ES-I3 (cell line): ENCODE measurements around the gene TTYH1.

Experiments
- H3K36me3 ChIP-seq: 2 replicates; pipeline ENCODE4 v1.6.1; 2013; ENCODE audit warnings: mild to moderate bottlenecking, low read length, control low read depth, moderate library complexity; ENCODE audit not compliant: insufficient read depth
- H3K4me1 ChIP-seq: 2 replicates; pipeline ENCODE4 v1.6.1; 2013; ENCODE audit warnings: mild to moderate bottlenecking, control low read depth, low read length; ENCODE audit not compliant: insufficient read depth
- H3K9ac ChIP-seq: 2 replicates; pipeline ENCODE4 v1.6.1; 2013; ENCODE audit warnings: low read depth, mild to moderate bottlenecking, low read length, moderate library complexity
- H3K9me3 ChIP-seq: 2 replicates; pipeline ENCODE4 v1.6.1; 2013; ENCODE audit warnings: mild to moderate bottlenecking, low read length, moderate library complexity; ENCODE audit not compliant: control insufficient read depth, insufficient read depth

The TTYH1 gene

GRCh38 chr19:54424660-54425381 is 9.6 kb downstream of the TTYH1 start:
- H3K4me1 ChIP-seq: peaks cover 10% of the 10 kb centered on the region
- no peaks in the 10 kb centered on the region for H3K36me3 ChIP-seq

GRCh38 chr19:54425382-54425723 is 10.1 kb downstream of the TTYH1 start:
- no peaks in the 10 kb centered on the region for H3K36me3 ChIP-seq
- H3K4me1 ChIP-seq: peaks cover 10% of the 10 kb centered on the region
- no peaks in the 10 kb centered on the region for H3K9me3 ChIP-seq
- H3K9ac ChIP-seq: no peak overlapping the region

More at GRCh38 chr19:54424660-54425381, 9.6 kb downstream of the TTYH1 start:
- Histone ChIP-seq H3K9ac (no peak overlapping the region), H3K9me3 (no peaks in the 10 kb centered on the region)

- H3K4me1 ChIP-seq: peaks cover 7% of the 10 kb centered on the region
- no peaks in the 10 kb centered on the region for H3K9me3 ChIP-seq
- H3K36me3 ChIP-seq: no peaks in the 10 kb centered on the region
- H3K9ac ChIP-seq: no peak overlapping the region
Observed at GRCh38 chr19:54426291-54426931, 11.1 kb downstream of the TTYH1 start.

GRCh38 chr19:54427586-54427985 is 12.3 kb downstream of the TTYH1 start:
- Histone ChIP-seq H3K9ac (no peak overlapping the region), H3K36me3 (no peaks in the 10 kb centered on the region), H3K9me3 (no peaks in the 10 kb centered on the region), H3K4me1 (no peaks in the 10 kb centered on the region; the same call in 1 of the 2 replicates)

GRCh38 chr19:54428323-54429175 is 13.3 kb downstream of the TTYH1 start:
- Histone ChIP-seq H3K4me1 (no peaks in the 10 kb centered on the region; the same call in 1 of the 2 replicates), H3K9me3 (no peaks in the 10 kb centered on the region), H3K36me3 (no peaks in the 10 kb centered on the region), H3K9ac (no peak overlapping the region)

- Histone ChIP-seq H3K9me3 (no peaks in the 10 kb centered on the region), H3K9ac (no peak overlapping the region), H3K4me1 (no peaks in the 10 kb centered on the region; the same call in 1 of the 2 replicates), H3K36me3 (no peaks in the 10 kb centered on the region)
Observed at GRCh38 chr19:54429176-54429495, 13.9 kb downstream of the TTYH1 start.

- no peaks in the 10 kb centered on the region for H3K9me3 ChIP-seq
- no peaks in the 10 kb centered on the region for H3K36me3 ChIP-seq
- H3K9ac ChIP-seq: peak overlapping the region; percentile 81; the same call in 1 of the 2 replicates
- no peaks in the 10 kb centered on the region; the same call in 1 of the 2 replicates for H3K4me1 ChIP-seq
Observed at GRCh38 chr19:54429545-54430227, 14.4 kb downstream of the TTYH1 start.

- H3K9ac ChIP-seq: peak overlapping the region; percentile 81; the same call in 1 of the 2 replicates
- no peaks in the 10 kb centered on the region for H3K36me3 ChIP-seq
- H3K9me3 ChIP-seq: no peaks in the 10 kb centered on the region
- H3K4me1 ChIP-seq: peaks cover 5% of the 10 kb centered on the region; the same call in 1 of the 2 replicates
Observed at GRCh38 chr19:54430306-54431254, 15.3 kb downstream of the TTYH1 start.

GRCh38 chr19:54431255-54431838 is 16.1 kb downstream of the TTYH1 start:
- Histone ChIP-seq H3K9ac (peak overlapping the region; percentile 27; the same call in 1 of the 2 replicates), H3K4me1 (peaks cover 9% of the 10 kb centered on the region; the same call in 1 of the 2 replicates), H3K9me3 (no peaks in the 10 kb centered on the region), H3K36me3 (no peaks in the 10 kb centered on the region)

- H3K36me3 ChIP-seq: no peaks in the 10 kb centered on the region; the same call in 1 of the 2 replicates
- no peak overlapping the region for H3K9ac ChIP-seq
- H3K9me3 ChIP-seq: no peaks in the 10 kb centered on the region
- peaks cover 16% of the 10 kb centered on the region; the same call in 1 of the 2 replicates for H3K4me1 ChIP-seq
Observed at GRCh38 chr19:54432144-54432738, 17.0 kb downstream of the TTYH1 start.

GRCh38 chr19:54433697-54434096 is 18.4 kb downstream of the TTYH1 start:
- no peaks in the 10 kb centered on the region for H3K9me3 ChIP-seq
- H3K9ac ChIP-seq: no peak overlapping the region; the same call in 1 of the 2 replicates
- no peaks in the 10 kb centered on the region; the same call in 1 of the 2 replicates for H3K36me3 ChIP-seq
- peaks cover 16% of the 10 kb centered on the region; the same call in 1 of the 2 replicates for H3K4me1 ChIP-seq

GRCh38 chr19:54434112-54434872 is 19.0 kb downstream of the TTYH1 start:
- Histone ChIP-seq H3K36me3 (no peaks in the 10 kb centered on the region; the same call in 1 of the 2 replicates), H3K9ac (no peak overlapping the region), H3K4me1 (peaks cover 16% of the 10 kb centered on the region; the same call in 1 of the 2 replicates), H3K9me3 (no peaks in the 10 kb centered on the region)
